Measurements from ENCODE around the gene LARGE1. TPM values are rescaled to one million over a fixed set of nuclear protein-coding genes. Genes with fewer than 3 reads are reported as not detected.

LARGE1 gene
- total RNA-seq, 2 donors from 2014 or later = 12.5 to 21.1 TPM

- no peak for DNase-seq
- intact Hi-C loops (cut with DNase I) = no loop called here
- Histone ChIP-seq H3K27me3 (no peaks in the 10 kb centered on the region), H3K27ac (no peak overlapping the region), H3K4me3 (no peak overlapping the region), H3K36me3 (replicated peaks in 1 of 2; ENCODE audit: insufficient read depth in 1 of 2, low read depth in 2 of 2) (no peaks in the 10 kb centered on the region), H3K4me1 (no peaks in the 10 kb centered on the region), H3K9me3 (no peaks in the 10 kb centered on the region)
- WGBS, 2 donors = 89 to 95% methylated on average over 1 of the region's 1 CpG
- TF ChIP-seq, protein P1, sequence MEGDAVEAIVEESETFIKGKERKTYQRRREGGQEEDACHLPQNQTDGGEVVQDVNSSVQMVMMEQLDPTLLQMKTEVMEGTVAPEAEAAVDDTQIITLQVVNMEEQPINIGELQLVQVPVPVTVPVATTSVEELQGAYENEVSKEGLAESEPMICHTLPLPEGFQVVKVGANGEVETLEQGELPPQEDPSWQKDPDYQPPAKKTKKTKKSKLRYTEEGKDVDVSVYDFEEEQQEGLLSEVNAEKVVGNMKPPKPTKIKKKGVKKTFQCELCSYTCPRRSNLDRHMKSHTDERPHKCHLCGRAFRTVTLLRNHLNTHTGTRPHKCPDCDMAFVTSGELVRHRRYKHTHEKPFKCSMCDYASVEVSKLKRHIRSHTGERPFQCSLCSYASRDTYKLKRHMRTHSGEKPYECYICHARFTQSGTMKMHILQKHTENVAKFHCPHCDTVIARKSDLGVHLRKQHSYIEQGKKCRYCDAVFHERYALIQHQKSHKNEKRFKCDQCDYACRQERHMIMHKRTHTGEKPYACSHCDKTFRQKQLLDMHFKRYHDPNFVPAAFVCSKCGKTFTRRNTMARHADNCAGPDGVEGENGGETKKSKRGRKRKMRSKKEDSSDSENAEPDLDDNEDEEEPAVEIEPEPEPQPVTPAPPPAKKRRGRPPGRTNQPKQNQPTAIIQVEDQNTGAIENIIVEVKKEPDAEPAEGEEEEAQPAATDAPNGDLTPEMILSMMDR (IDR thresholded peaks at IDR 0.05) = no peak
- TF ChIP-seq POLR2A (IDR thresholded peaks at IDR 0.05) = no peak
- ATAC-seq = no peak
Observed at GRCh38 chr22:33456511-33456910, 463.8 kb downstream of the LARGE1 start.

DNA sequence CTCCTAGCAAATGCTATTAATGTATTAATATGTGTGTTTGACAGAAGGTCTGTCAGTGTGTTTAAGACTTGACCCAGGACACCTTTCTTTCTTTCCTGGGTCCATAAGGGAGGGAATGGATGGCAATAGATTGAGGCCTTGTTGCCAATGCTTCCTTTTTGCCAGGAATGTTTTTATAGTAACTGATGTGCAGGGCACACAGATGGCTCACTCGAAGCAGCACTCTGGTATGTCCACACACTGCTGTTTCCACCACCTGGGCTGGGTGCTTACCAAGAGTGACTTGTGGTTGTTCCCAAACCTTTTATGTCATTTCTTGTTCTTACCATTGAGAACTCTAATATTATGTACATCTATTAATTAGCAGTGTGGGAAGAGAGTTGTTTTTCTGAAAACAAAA, 465.2 kb downstream of the LARGE1 start:
- WGBS, 2 donors = 79 to 93% methylated on average over 1 of the region's 1 CpG
- no peak for TF ChIP-seq POLR2A (IDR thresholded peaks at IDR 0.05)
- TF ChIP-seq, protein P1 (IDR thresholded peaks at IDR 0.05) = no peak
- no peak overlapping the region for H3K27ac ChIP-seq
- no peak for DNase-seq
- no peak for ATAC-seq
- H3K9me3 ChIP-seq = no peaks in the 10 kb centered on the region
- H3K36me3 ChIP-seq (replicated peaks in 1 of 2; ENCODE audit: insufficient read depth in 1 of 2, low read depth in 2 of 2) = no peaks in the 10 kb centered on the region
- no peaks in the 10 kb centered on the region for H3K27me3 ChIP-seq
- no peak overlapping the region for H3K4me3 ChIP-seq
- H3K4me1 ChIP-seq = no peaks in the 10 kb centered on the region
- intact Hi-C loops (cut with DNase I) = no loop called here

DNA sequence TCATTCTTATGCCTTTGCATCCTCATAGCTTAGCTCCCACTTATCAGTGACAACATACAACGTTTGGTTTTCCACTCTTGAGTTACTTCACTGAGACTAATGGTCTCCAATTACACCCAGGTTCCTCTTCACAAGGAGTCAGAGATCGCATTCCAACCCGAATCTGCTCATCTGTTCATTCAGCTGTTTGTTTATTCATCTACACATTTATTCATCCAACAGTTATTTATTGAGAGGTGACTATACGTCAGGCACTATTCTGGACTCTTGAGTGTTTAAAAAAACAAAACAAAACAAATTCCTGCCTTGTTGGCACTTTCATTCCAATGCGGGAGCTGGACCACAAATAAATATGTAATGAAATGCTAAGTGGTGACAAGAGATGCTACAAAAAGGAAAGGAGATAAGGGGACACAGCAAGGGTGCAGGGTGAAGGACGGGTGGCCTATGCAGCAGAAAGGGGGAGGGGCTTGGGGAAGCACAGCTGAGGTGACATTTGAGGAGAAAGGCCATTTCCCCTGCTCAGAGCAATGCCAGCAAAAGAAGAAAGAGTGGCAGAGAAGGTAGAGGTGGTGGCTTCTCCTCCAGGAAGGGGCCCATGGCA, 468.3 kb downstream of the LARGE1 start:
- H3K9me3 ChIP-seq = no peaks in the 10 kb centered on the region
- H3K27me3 ChIP-seq = no peaks in the 10 kb centered on the region
- H3K27ac ChIP-seq = no peak overlapping the region
- intact Hi-C loops (cut with DNase I) = no loop called here
- DNase-seq (no peak), ATAC-seq (no peak)
- H3K4me3 ChIP-seq = no peak overlapping the region
- no peak for TF ChIP-seq POLR2A (IDR thresholded peaks at IDR 0.05)
- TF ChIP-seq, protein P1 (IDR thresholded peaks at IDR 0.05) = no peak
- no peaks in the 10 kb centered on the region for H3K36me3 ChIP-seq (replicated peaks in 1 of 2; ENCODE audit: insufficient read depth in 1 of 2, low read depth in 2 of 2)
- 64 to 77% methylated on average over 6 of the region's 6 CpGs for WGBS, 2 donors
- no peaks in the 10 kb centered on the region for H3K4me1 ChIP-seq

DNA sequence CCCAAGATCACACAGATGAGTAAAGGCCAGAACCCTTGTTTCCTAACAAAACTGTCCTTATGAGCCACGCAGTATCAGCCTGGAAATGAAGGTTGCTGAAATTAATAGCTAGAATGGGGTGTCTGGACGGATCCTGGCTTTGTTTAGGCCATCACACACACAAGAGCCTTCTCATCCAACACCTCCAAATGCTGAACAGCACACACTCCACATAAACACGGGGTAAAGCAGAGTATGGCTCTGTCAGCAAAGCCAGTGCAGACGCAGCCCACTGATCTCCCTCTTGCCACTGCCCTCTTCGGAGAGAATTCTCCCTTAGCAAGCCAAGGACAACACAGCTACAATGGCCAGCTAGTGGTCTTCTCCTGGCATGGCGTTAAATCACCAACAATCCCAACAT, 469.5 kb downstream of the LARGE1 start:
- no peak for TF ChIP-seq POLR2A (IDR thresholded peaks at IDR 0.05)
- TF ChIP-seq, protein P1 (IDR thresholded peaks at IDR 0.05) = no peak
- H3K4me3 ChIP-seq = no peak overlapping the region
- H3K27ac ChIP-seq = no peak overlapping the region
- intact Hi-C loops (cut with DNase I) = no loop called here
- no peaks in the 10 kb centered on the region for H3K9me3 ChIP-seq
- WGBS, 2 donors = 81 to 87% methylated on average over 6 of the region's 6 CpGs
- no peaks in the 10 kb centered on the region for H3K36me3 ChIP-seq (replicated peaks in 1 of 2; ENCODE audit: insufficient read depth in 1 of 2, low read depth in 2 of 2)
- H3K27me3 ChIP-seq = no peaks in the 10 kb centered on the region
- no peak for DNase-seq
- ATAC-seq = no peak
- H3K4me1 ChIP-seq = no peaks in the 10 kb centered on the region

- Histone ChIP-seq H3K4me3 (no peak overlapping the region), H3K27me3 (no peaks in the 10 kb centered on the region), H3K4me1 (no peaks in the 10 kb centered on the region), H3K27ac (no peak overlapping the region), H3K9me3 (no peaks in the 10 kb centered on the region), H3K36me3 (replicated peaks in 1 of 2; ENCODE audit: insufficient read depth in 1 of 2, low read depth in 2 of 2) (no peaks in the 10 kb centered on the region)
- intact Hi-C loops (cut with DNase I) = no loop called here
- TF ChIP-seq POLR2A (IDR thresholded peaks at IDR 0.05) = no peak
- TF ChIP-seq, protein P1 (IDR thresholded peaks at IDR 0.05) = no peak
- no peak for DNase-seq
- WGBS, 2 donors = 95 to 96% methylated on average over 5 of the region's 5 CpGs
- no peak for ATAC-seq
Observed at GRCh38 chr22:33447733-33448132, 472.5 kb downstream of the LARGE1 start.

Measured in body of pancreas (tissue), 4 donors.